ENCODE data around the gene TUBB2A. TPM values are rescaled to one million over a fixed set of nuclear protein-coding genes. Genes with fewer than 3 reads are reported as not detected.

Gene TUBB2A
- total RNA-seq, 1 experiment from 2014 or later: 70.2 TPM

DNA sequence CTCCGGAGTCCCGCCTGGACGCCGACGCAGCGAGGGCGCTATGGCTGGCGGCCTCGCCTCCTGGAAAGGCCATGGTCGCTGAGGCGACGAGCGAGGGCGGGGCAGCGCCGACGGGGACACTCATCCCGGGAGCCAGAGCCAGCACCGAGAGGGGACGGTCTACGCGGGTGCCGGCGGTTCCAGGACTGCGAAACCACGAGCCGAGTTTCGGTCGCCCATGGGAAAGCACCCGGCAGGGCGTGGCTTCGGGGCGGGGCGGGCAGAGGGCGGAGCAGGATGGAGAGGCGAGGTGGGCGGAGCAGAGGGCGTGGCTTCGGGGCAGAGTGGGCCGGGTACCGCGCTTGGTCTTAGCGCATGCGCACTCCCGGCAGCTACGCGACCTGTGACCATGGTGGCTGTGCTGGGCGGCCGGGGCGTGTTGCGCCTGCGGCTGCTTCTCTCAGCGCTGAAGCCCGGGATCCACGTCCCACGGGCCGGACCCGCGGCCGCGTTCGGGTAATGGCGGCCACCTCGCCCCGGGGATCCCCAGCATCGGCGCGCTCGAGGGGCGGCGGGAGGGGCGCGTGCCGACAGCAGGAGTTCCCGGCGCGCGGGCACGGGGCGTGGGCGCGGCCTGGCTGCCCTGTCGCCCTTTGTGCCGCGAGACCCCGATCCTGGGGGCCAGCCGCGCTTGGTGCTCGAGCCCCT lies 38.8 kb downstream of the TUBB2A start, which contains the start of gene BPHL:
TSS of gene BPHL (plus strand) at position 359 of the 687 bp plus-strand sequence. CDS start at position 389, 30 bp downstream.
- H3K27ac ChIP-seq (ENCODE audit: low read length): peak within 1 kb of the TSS; percentile 91
- H3K4me3 ChIP-seq (ENCODE audit: low read length): peak within 1 kb of the TSS; percentile 88
- peak within 1 kb of the TSS; percentile 65 for H2AFZ ChIP-seq (ENCODE audit: low read length)
- ATAC-seq (peak; percentile 90), DNase-seq (peak; percentile 95)
- peaks cover 6% of the 10 kb centered on the region; the same call in 1 of the 2 replicates for H3K36me3 ChIP-seq (ENCODE audit: low read depth, low read length)
- no peaks in the 10 kb centered on the region for H3K27me3 ChIP-seq (ENCODE audit: low read length)
- intact Hi-C loops (cut with micrococcal nuclease): loop anchor here (2.0 to 5.0 kb wide), 2 partner anchors 50 to 121 kb away; partner anchors contain the start of genes NQO2 and RIPK1
- H3K4me1 ChIP-seq (ENCODE audit: insufficient read depth, low read length): peaks cover 29% of the 10 kb centered on the region
- no TSS peak for BruUV-seq (replicated peaks)
- H3K9ac ChIP-seq (ENCODE audit: low read length): peak within 1 kb of the TSS; percentile 91
- H4K20me1 ChIP-seq (ENCODE audit: low read length): no peaks in the 10 kb centered on the region
- ChIA-PET POLR2A (ENCODE audit: unreplicated experiment) (no interaction called here), CTCF (no interaction called here)
- TF ChIP-seq EZH2 (IDR thresholded peaks at IDR 0.05; ENCODE audit: low read length, unreplicated experiment): no peak
- TF ChIP-seq, protein P1, sequence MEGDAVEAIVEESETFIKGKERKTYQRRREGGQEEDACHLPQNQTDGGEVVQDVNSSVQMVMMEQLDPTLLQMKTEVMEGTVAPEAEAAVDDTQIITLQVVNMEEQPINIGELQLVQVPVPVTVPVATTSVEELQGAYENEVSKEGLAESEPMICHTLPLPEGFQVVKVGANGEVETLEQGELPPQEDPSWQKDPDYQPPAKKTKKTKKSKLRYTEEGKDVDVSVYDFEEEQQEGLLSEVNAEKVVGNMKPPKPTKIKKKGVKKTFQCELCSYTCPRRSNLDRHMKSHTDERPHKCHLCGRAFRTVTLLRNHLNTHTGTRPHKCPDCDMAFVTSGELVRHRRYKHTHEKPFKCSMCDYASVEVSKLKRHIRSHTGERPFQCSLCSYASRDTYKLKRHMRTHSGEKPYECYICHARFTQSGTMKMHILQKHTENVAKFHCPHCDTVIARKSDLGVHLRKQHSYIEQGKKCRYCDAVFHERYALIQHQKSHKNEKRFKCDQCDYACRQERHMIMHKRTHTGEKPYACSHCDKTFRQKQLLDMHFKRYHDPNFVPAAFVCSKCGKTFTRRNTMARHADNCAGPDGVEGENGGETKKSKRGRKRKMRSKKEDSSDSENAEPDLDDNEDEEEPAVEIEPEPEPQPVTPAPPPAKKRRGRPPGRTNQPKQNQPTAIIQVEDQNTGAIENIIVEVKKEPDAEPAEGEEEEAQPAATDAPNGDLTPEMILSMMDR (conservative IDR thresholded peaks at IDR 0.05; ENCODE audit: low read depth, low read length): no peak
- no peak for TF ChIP-seq EZH2phosphoT487 (IDR thresholded peaks at IDR 0.05; ENCODE audit: borderline replicate concordance, low read length)
- H3K9me2 ChIP-seq (replicated peaks; ENCODE audit: low read length): no peaks in the 10 kb centered on the region
- no peaks in the 10 kb centered on the region for H3F3A ChIP-seq (ENCODE audit: low read length, unreplicated experiment)
- H3K9me3 ChIP-seq (ENCODE audit: low read length): no peaks in the 10 kb centered on the region
- peaks cover 11% of the 10 kb centered on the region for H3K79me2 ChIP-seq (ENCODE audit: low read length)
- peak within 1 kb of the TSS; percentile 85 for H3K4me2 ChIP-seq (ENCODE audit: low read length)

DNA sequence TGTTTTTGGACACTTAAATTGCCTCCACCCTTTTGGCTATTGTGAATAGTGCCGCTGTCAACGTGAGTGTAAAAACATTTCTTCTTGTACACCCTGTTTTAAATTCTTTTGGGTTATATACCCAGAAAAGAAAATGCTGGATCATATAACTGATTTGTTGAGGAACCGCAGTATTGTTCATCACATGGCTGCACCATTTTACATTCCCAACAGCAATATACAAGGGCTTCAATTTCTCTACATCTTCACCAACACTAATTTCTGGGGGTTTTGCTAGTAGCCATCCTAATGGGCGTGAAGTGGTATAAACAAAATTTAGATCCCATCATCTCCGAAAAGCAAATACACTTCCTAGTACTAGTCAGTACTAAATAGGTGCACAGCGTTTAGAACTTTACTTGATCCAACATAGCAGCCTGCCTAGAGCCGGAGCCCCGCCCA lies 39.4 kb downstream of the TUBB2A start:
- no peak for DNase-seq
- TF ChIP-seq, protein P1 (conservative IDR thresholded peaks at IDR 0.05; ENCODE audit: low read depth, low read length): no peak
- no peak for TF ChIP-seq EZH2 (IDR thresholded peaks at IDR 0.05; ENCODE audit: low read length, unreplicated experiment)
- TF ChIP-seq EZH2phosphoT487 (IDR thresholded peaks at IDR 0.05; ENCODE audit: borderline replicate concordance, low read length): no peak
- peak overlapping the region; percentile 91 for H3K27ac ChIP-seq (ENCODE audit: low read length)
- intact Hi-C loops (cut with micrococcal nuclease): loop anchor here (2.0 to 5.0 kb wide), 2 partner anchors 49 to 121 kb away; partner anchors contain the start of genes NQO2 and RIPK1
- H3K9me2 ChIP-seq (replicated peaks; ENCODE audit: low read length): no peaks in the 10 kb centered on the region
- ChIA-PET POLR2A (ENCODE audit: unreplicated experiment) (no interaction called here), CTCF (no interaction called here)
- H3K4me1 ChIP-seq (ENCODE audit: insufficient read depth, low read length): peaks cover 29% of the 10 kb centered on the region
- ATAC-seq: peak; percentile 2
- H3K36me3 ChIP-seq (ENCODE audit: low read depth, low read length): peaks cover 6% of the 10 kb centered on the region; the same call in 1 of the 2 replicates
- no peaks in the 10 kb centered on the region for H4K20me1 ChIP-seq (ENCODE audit: low read length)
- H3K79me2 ChIP-seq (ENCODE audit: low read length): peaks cover 11% of the 10 kb centered on the region
- H3K27me3 ChIP-seq (ENCODE audit: low read length): no peaks in the 10 kb centered on the region
- no peaks in the 10 kb centered on the region for H3K9me3 ChIP-seq (ENCODE audit: low read length)
- BruUV-seq (replicated peaks): TSS peak; percentile 89
- H3K9ac ChIP-seq (ENCODE audit: low read length): peak overlapping the region; percentile 91
- peak overlapping the region; percentile 65 for H2AFZ ChIP-seq (ENCODE audit: low read length)
- no peaks in the 10 kb centered on the region for H3F3A ChIP-seq (ENCODE audit: low read length, unreplicated experiment)
- peak overlapping the region; percentile 88 for H3K4me3 ChIP-seq (ENCODE audit: low read length)
- H3K4me2 ChIP-seq (ENCODE audit: low read length): peak overlapping the region; percentile 85

DNA sequence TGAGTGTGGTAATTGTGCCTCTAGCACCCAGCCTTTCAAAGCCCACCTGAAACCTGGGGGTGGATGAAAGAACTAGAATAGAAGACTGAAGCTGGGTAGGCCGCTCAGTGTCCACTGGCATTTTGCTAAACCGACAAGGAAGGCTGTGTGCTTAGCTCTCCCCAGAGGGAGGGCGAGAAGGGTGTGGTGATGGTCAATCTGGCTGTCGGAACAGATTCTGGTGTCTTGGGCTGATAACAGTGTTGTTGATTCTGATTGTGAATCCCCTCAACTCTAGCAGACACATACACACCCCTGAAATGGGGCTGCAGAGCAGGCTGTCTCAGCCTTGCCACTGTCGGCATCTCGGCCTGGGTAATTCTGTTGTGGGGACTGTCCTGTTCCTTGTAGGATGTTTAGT lies 43.0 kb downstream of the TUBB2A start:
- no peaks in the 10 kb centered on the region for H4K20me1 ChIP-seq (ENCODE audit: low read length)
- no peak for DNase-seq
- no TSS peak for BruUV-seq (replicated peaks)
- H2AFZ ChIP-seq (ENCODE audit: low read length): no peak overlapping the region
- H3K9me3 ChIP-seq (ENCODE audit: low read length): no peaks in the 10 kb centered on the region
- H3F3A ChIP-seq (ENCODE audit: low read length, unreplicated experiment): no peaks in the 10 kb centered on the region
- peaks cover 14% of the 10 kb centered on the region for H3K4me1 ChIP-seq (ENCODE audit: insufficient read depth, low read length)
- peaks cover 7% of the 10 kb centered on the region for H3K79me2 ChIP-seq (ENCODE audit: low read length)
- H3K36me3 ChIP-seq (ENCODE audit: low read depth, low read length): peaks cover 24% of the 10 kb centered on the region
- no peak overlapping the region for H3K27ac ChIP-seq (ENCODE audit: low read length)
- no peak overlapping the region for H3K4me2 ChIP-seq (ENCODE audit: low read length)
- H3K9me2 ChIP-seq (replicated peaks; ENCODE audit: low read length): no peaks in the 10 kb centered on the region
- no peaks in the 10 kb centered on the region for H3K27me3 ChIP-seq (ENCODE audit: low read length)
- ChIA-PET POLR2A (ENCODE audit: unreplicated experiment) (no interaction called here), CTCF (no interaction called here)
- H3K4me3 ChIP-seq (ENCODE audit: low read length): no peak overlapping the region
- no peak for ATAC-seq
- TF ChIP-seq EZH2phosphoT487 (IDR thresholded peaks at IDR 0.05; ENCODE audit: borderline replicate concordance, low read length): no peak
- TF ChIP-seq, protein P1 (conservative IDR thresholded peaks at IDR 0.05; ENCODE audit: low read depth, low read length): no peak
- TF ChIP-seq EZH2 (IDR thresholded peaks at IDR 0.05; ENCODE audit: low read length, unreplicated experiment): no peak
- no peak overlapping the region for H3K9ac ChIP-seq (ENCODE audit: low read length)
- intact Hi-C loops (cut with micrococcal nuclease): no loop called here
